Ovary (tissue), 10 donors: Measurements from ENCODE around the gene TP53TG3C. TPM values are rescaled to one million over a fixed set of nuclear protein-coding genes. Genes with fewer than 3 reads are reported as not detected.
"Not testable (repeated sequence)": the region's sequence is repeated elsewhere in the genome, so short reads cannot be mapped to it uniquely, and the experiment has no call there.

ENCODE experiments used
- DNase-seq, 5 donors: peaks; one replicate each; pipeline ENCODE4 v3.0.0-alpha.2; 2019 to 2020
- H3K27ac ChIP-seq, 2 donors: fragments of 200-600 bp; one replicate each; pipeline versions ENCODE4 v1.5.1 to v1.8.0; 2019 to 2022
- H3K27me3 ChIP-seq: fragments of 200-600 bp; one replicate; pipeline ENCODE4 v1.8.0; 2022
- H3K36me3 ChIP-seq: fragments of 200-600 bp; sonication (generic); one replicate; pipeline ENCODE4 v1.5.1; 2019
- H3K4me1 ChIP-seq: one replicate; pipeline ENCODE4 v1.8.1; 2013; ENCODE audit warnings: mild to moderate bottlenecking, moderate library complexity; ENCODE audit not compliant: insufficient read depth
- H3K4me3 ChIP-seq: fragments of 200-600 bp; sonication (generic); one replicate; pipeline ENCODE4 v1.5.1; 2017
- H3K9me3 ChIP-seq, 2 donors: fragments of 200-600 bp in 1 of 2; sonication (generic) in 1 of 2; one replicate each; pipeline versions ENCODE4 v1.5.1 to v1.8.1; 2013 to 2019; ENCODE audit warnings: mild to moderate bottlenecking in 1 of 2, moderate library complexity in 1 of 2
- WGBS, 3 donors: extraction: QIAGEN DNeasy Blood & Tissue Kit in 1 of 3; methylation state at CpG; one replicate each; pipeline versions ENCODE4 v1.1.5 to v1.1.7; 2013 to 2017; 5-methylcytosine and 5-hydroxymethylcytosine counted together
- intact Hi-C, 4 donors: fragments of 100-400 bp; cut with DNase I; formaldehyde crosslinking; loops; one replicate each; pipeline versions ENCODE4 v1.11.0 to v1.15.1; 2022 to 2023
- long read RNA-seq, 3 donors: library from polyadenylated mRNA in 2 of 3; unstranded in 2 of 3; transcript quantifications; one replicate each; pipeline ENCODE4 v2.0.0 and lab custom pipeline, GENCODE V29; 2021 to 2026
- polyA plus RNA-seq, 2 donors: library from polyadenylated mRNA; stranded (reverse); fragments of 200-250 nt in 1 of 2; fragments of 350-450 nt in 1 of 2; fragmentation: Illumina TruSeq in 1 of 2; extraction: RNeasy Lipid Tissue Mini Kit (QIAGEN cat#74804) in 1 of 2; gene quantifications; one replicate each; pipeline ENCODE4 v1.2.3, GENCODE V29; 2013 to 2014
- small RNA-seq: library from RNA; depleted of rRNA; stranded (forward); fragments of <200 nt; gene quantifications from one replicate; pipeline ENCODE3, GENCODE V24; 2016
- total RNA-seq, 7 donors: library from RNA; depleted of rRNA in 2 of 7; stranded (reverse); fragments of >200 nt in 2 of 7; fragmentation: NEBNext Ultra II Directional in 3 of 7; extraction: Animal tissue kit (Norgen Biotek cat#: 25700) in 3 of 7; gene quantifications; one replicate each; pipeline versions ENCODE4 v1.1.0 to v1.2.4, GENCODE V29; 2016 to 2023
- donor health status: DM: no; HTN: no; CAD: no; lungs with moderate emphysema.
- donor health status: DM: no; HTN: no; CAD: no.
- donor health status: Bipolar disorder and iron deficiency.
- donor health status: DM: yes; HTN: yes; CAD: no.
- donor health status: DM: no; HTN: no; CAD: no.
- donor health status: DM: yes; HTN: yes; CAD: no.

Gene TP53TG3C
- total RNA-seq = not detected
- polyA plus RNA-seq = under 1 TPM in 1 of 2 donors, not detected in 1; 0.23 TPM
- long read RNA-seq, donor 1 = 0 reads
- long read RNA-seq, donor 2 = 0 reads
- long read RNA-seq, donor 3 = 0 reads

- H3K4me3 ChIP-seq, DNase-seq, H3K36me3 ChIP-seq, H3K4me1 ChIP-seq, H3K27me3 ChIP-seq, H3K27ac ChIP-seq, intact Hi-C loops, H3K9me3 ChIP-seq: not testable (repeated sequence)
- no CpG with 5 or more reads among the region's 25 CpGs for WGBS, 3 donors
Observed at GRCh38 chr16:33193926-33194325, at the start of gene TP53TG3C. Gene TP53TG3C, plus strand, starts transcription at chr16:33194226. Its CDS starts 68 bp downstream, at chr16:33194294.

Small RNA genes lying within 50 kb of the gene (small RNA-seq; reads per million reads assigned to genes)
- gene AC138869.1 = not detected

Other genes starting within 250 kb of the TP53TG3C start
- not detected for gene TP53TG3E, start 110.1 kb downstream of the TP53TG3C start, total RNA-seq
- not detected for gene TP53TG3E, start 110.1 kb downstream of the TP53TG3C start, polyA plus RNA-seq
- gene TP53TG3B, start 166.6 kb downstream of the TP53TG3C start, total RNA-seq = not detected
- under 1 TPM in 1 of 2 donors, not detected in 1; 0.38 TPM for gene TP53TG3B, start 166.6 kb downstream of the TP53TG3C start, polyA plus RNA-seq